Stimulated activated CD4-positive, alpha-beta T cell treated with anti-CD3 and anti-CD28 coated beads, Interleukin-1b, Interleukin-23, amount 100 ng/mL, for 48 hours (primary cell): ENCODE results near the gene PHRF1.
A peak's percentile ranks its signal among the peaks of the same experiment; 100 is the strongest.

Source experiments
- DNase-seq: peaks from one replicate; pipeline ENCODE4 v3.0.0-alpha.2; 2020

Gene PHRF1

GRCh38 chr11:557328-558132 is 18.7 kb upstream of the PHRF1 start:
- no peak for DNase-seq

- no peak for DNase-seq
Measured at GRCh38 chr11:558503-558902, 17.8 kb upstream of the PHRF1 start.

- DNase-seq = no peak
Measured at GRCh38 chr11:559020-559620, 17.1 kb upstream of the PHRF1 start.

GRCh38 chr11:559712-560304 is 16.5 kb upstream of the PHRF1 start:
- DNase-seq = no peak

- peak; percentile 94 for DNase-seq
Measured at GRCh38 chr11:560305-561147, 15.7 kb upstream of the PHRF1 start, which contains the start of the genes LMNTD2 and RASSF7. Gene LMNTD2, minus strand, starts transcription at chr11:560738. Its CDS starts 22 bp downstream, at chr11:560716. Gene RASSF7, plus strand, starts transcription at chr11:560970. Its CDS starts 799 bp downstream, at chr11:561769.

GRCh38 chr11:561148-562003 is 14.9 kb upstream of the PHRF1 start:
- no peak for DNase-seq

GRCh38 chr11:562046-562645 is 14.1 kb upstream of the PHRF1 start:
- no peak for DNase-seq

- DNase-seq = no peak
Measured at GRCh38 chr11:563066-563811, 13.0 kb upstream of the PHRF1 start.

- no peak for DNase-seq
Measured at GRCh38 chr11:563812-564578, 12.3 kb upstream of the PHRF1 start.

- no peak for DNase-seq
Measured at GRCh38 chr11:565921-566509, 10.3 kb upstream of the PHRF1 start.

GRCh38 chr11:567011-567628 is 9.2 kb upstream of the PHRF1 start:
- no peak for DNase-seq

- no peak for DNase-seq
Measured at GRCh38 chr11:567629-568292, 8.5 kb upstream of the PHRF1 start.

- peak; percentile 93 for DNase-seq
Measured at GRCh38 chr11:568306-569157, 7.7 kb upstream of the PHRF1 start.

GRCh38 chr11:569158-569885 is 6.9 kb upstream of the PHRF1 start:
- DNase-seq = no peak

- no peak for DNase-seq
Measured at GRCh38 chr11:571802-572185, 4.5 kb upstream of the PHRF1 start.

GRCh38 chr11:573146-573759 is 3.0 kb upstream of the PHRF1 start:
- DNase-seq = no peak
